Body of pancreas (tissue), 4 donors: ENCODE data around the gene ASB13. TPM values are rescaled to one million over a fixed set of nuclear protein-coding genes. Genes with fewer than 3 reads are reported as not detected.

Source experiments
- ATAC-seq: fragments of 150-250 bp; one replicate; pipeline ENCODE4 v1.9.1; 2016
- DNase-seq, 4 donors: peaks; one replicate each; pipeline ENCODE4 v3.0.0-alpha.2; 2019
- H3K27ac ChIP-seq, 4 donors: fragments of 200-600 bp; sonication (generic); 1 replicate in 3 of 4; 2 replicates in 1 of 4; pipeline versions ENCODE4 v1.5.1 to v1.6.1; 2016 to 2019; ENCODE audit warnings: mild to moderate bottlenecking in 1 of 4, mixed read lengths in 1 of 4, moderate library complexity in 1 of 4
- H3K27me3 ChIP-seq, 2 donors: fragments of 200-600 bp; sonication (generic); one replicate each; pipeline ENCODE4 v1.6.0; 2016; ENCODE audit warnings: mild to moderate bottlenecking in 1 of 2
- H3K36me3 ChIP-seq, 2 donors: fragments of 200-600 bp; sonication (generic); replicated peaks in 1 of 2; 2 replicates each; pipeline ENCODE4 v1.5.1; 2016; ENCODE audit warnings: low read depth in 2 of 2; ENCODE audit not compliant: insufficient read depth in 1 of 2
- H3K4me1 ChIP-seq: fragments of 200-600 bp; sonication (generic); one replicate; pipeline ENCODE4 v1.6.0; 2016
- H3K4me3 ChIP-seq, 2 donors: fragments of 200-600 bp; sonication (generic); 1 replicate in 1 of 2; 2 replicates in 1 of 2; pipeline ENCODE4 v1.5.1; 2016 to 2019
- H3K9me3 ChIP-seq, 3 donors: fragments of 200-600 bp; sonication (generic); 1 replicate in 2 of 3; 2 replicates in 1 of 3; pipeline ENCODE4 v1.5.1; 2016
- CTCF ChIP-seq, 7 experiments: fragments of 450-650 bp in 4 of 7; fragments of 200-600 bp in 3 of 7; sonication (generic) in 3 of 7; IDR thresholded peaks; one replicate each; pipeline ENCODE4 v1.5.1; 2016 to 2019; ENCODE audit warnings: antibody characterized with exemption in 7 of 7
- POLR2A ChIP-seq, 3 donors: fragments of 450-650 bp; IDR thresholded peaks; one replicate each; pipeline ENCODE4 v1.6.1; 2016; ENCODE audit warnings: antibody characterized with exemption in 3 of 3, mild to moderate bottlenecking in 2 of 3
- WGBS, 2 donors: methylation state at CpG; one replicate each; pipeline ENCODE4 v1.1.5; 2017; 5-methylcytosine and 5-hydroxymethylcytosine counted together
- intact Hi-C: fragments of 100-400 bp; cut with DNase I; formaldehyde crosslinking; loops from one replicate; pipeline ENCODE4 v1.15.1; 2023
- total RNA-seq, 2 donors: library from RNA; depleted of rRNA; stranded (reverse); fragments of >200 nt; gene quantifications; one replicate each; pipeline ENCODE4 v1.1.0, GENCODE V29; 2016

Gene ASB13
- total RNA-seq, 2 donors from 2014 or later, result 7.6 to 15.0 TPM

GRCh38 chr10:5600908-5601307, 65.5 kb downstream of the ASB13 start:
- Histone ChIP-seq H3K9me3 (no peaks in the 10 kb centered on the region), H3K27ac (no peak overlapping the region), H3K36me3 (no peaks in the 10 kb centered on the region), H3K4me1 (no peaks in the 10 kb centered on the region), H3K4me3 (no peak overlapping the region), H3K27me3 (no peaks in the 10 kb centered on the region)
- DNase-seq (no peak), ATAC-seq (no peak)
- intact Hi-C loops, result no loop called here
- WGBS, 2 donors, result 91 to 93% methylated on average over 5 of the region's 5 CpGs
- no peak for TF ChIP-seq POLR2A (IDR thresholded peaks at IDR 0.05)
- TF ChIP-seq CTCF (IDR thresholded peaks at IDR 0.05), result no peak

GRCh38 chr10:5599613-5600520, 66.5 kb downstream of the ASB13 start:
- no peak for ATAC-seq
- Histone ChIP-seq H3K4me3 (no peak overlapping the region), H3K27ac (no peak overlapping the region), H3K9me3 (no peaks in the 10 kb centered on the region), H3K4me1 (no peaks in the 10 kb centered on the region), H3K36me3 (no peaks in the 10 kb centered on the region), H3K27me3 (no peaks in the 10 kb centered on the region)
- intact Hi-C loops, result no loop called here
- 63 to 73% methylated on average over 18 to 23 of the region's 23 CpGs for WGBS, 2 donors
- TF ChIP-seq CTCF (IDR thresholded peaks at IDR 0.05) (no peak), POLR2A (IDR thresholded peaks at IDR 0.05) (no peak)
- DNase-seq, result no peak

- Histone ChIP-seq H3K4me3 (no peak overlapping the region), H3K36me3 (no peaks in the 10 kb centered on the region), H3K9me3 (no peaks in the 10 kb centered on the region), H3K27me3 (no peaks in the 10 kb centered on the region), H3K4me1 (no peaks in the 10 kb centered on the region), H3K27ac (no peak overlapping the region)
- DNase-seq, result no peak
- TF ChIP-seq CTCF (IDR thresholded peaks at IDR 0.05), result no peak
- intact Hi-C loops, result no loop called here
- ATAC-seq, result no peak
- WGBS, 2 donors, result 72 to 74% methylated on average over 11 of the region's 11 CpGs
These were observed 68.2 kb downstream of the ASB13 start for GRCh38 chr10:5598085-5598690.

GRCh38 chr10:5596611-5597341, 69.6 kb downstream of the ASB13 start:
- ATAC-seq (no peak), DNase-seq (no peak)
- Histone ChIP-seq H3K27ac (no peak overlapping the region), H3K4me1 (no peaks in the 10 kb centered on the region), H3K27me3 (no peaks in the 10 kb centered on the region), H3K36me3 (no peaks in the 10 kb centered on the region), H3K4me3 (no peak overlapping the region), H3K9me3 (no peaks in the 10 kb centered on the region)
- intact Hi-C loops, result no loop called here
- 78 to 81% methylated on average over 9 to 26 of the region's 26 CpGs for WGBS, 2 donors
- TF ChIP-seq CTCF (IDR thresholded peaks at IDR 0.05), result no peak
- TF ChIP-seq POLR2A (IDR thresholded peaks at IDR 0.05), result no peak
